ENCODE data around the gene ELP4. TPM values are rescaled to one million over a fixed set of nuclear protein-coding genes. Genes with fewer than 3 reads are reported as not detected.

The ELP4 gene
- total RNA-seq, 1 donor from 2014 or later, result 19.5 TPM

GRCh38 chr11:31499576-31500178 is 9.9 kb upstream of the ELP4 start:
- H3K27ac Mint-ChIP-seq, result no peak overlapping the region
- no peak overlapping the region for H3K4me3 Mint-ChIP-seq
- no peak for DNase-seq (ENCODE audit: low spot score in 2 of 2, unreplicated experiment in 2 of 2)
- peaks cover 22% of the 10 kb centered on the region for H3K36me3 Mint-ChIP-seq
- H3K4me1 Mint-ChIP-seq, result peaks cover 3% of the 10 kb centered on the region
- H3K9me3 Mint-ChIP-seq, result peaks cover 16% of the 10 kb centered on the region
- no peaks in the 10 kb centered on the region for H3K27me3 Mint-ChIP-seq (ENCODE audit: low read depth)
- TF ChIP-seq CTCF (IDR thresholded peaks at IDR 0.05; ENCODE audit: unreplicated experiment), result no peak

- Mint-ChIP-seq H3K36me3 (peaks cover 14% of the 10 kb centered on the region), H3K9me3 (peaks cover 7% of the 10 kb centered on the region), H3K27ac (peak overlapping the region; percentile 6), H3K4me1 (peaks cover 3% of the 10 kb centered on the region), H3K27me3 (ENCODE audit: low read depth) (no peaks in the 10 kb centered on the region), H3K4me3 (no peak overlapping the region)
- no peak for TF ChIP-seq CTCF (IDR thresholded peaks at IDR 0.05; ENCODE audit: unreplicated experiment)
- no peak for DNase-seq (ENCODE audit: low spot score in 2 of 2, unreplicated experiment in 2 of 2)
Measured at GRCh38 chr11:31500560-31500959, 9.0 kb upstream of the ELP4 start.

GRCh38 chr11:31509051-31509428 is 527 bp upstream of the ELP4 start:
- Mint-ChIP-seq H3K36me3 (peaks cover 5% of the 10 kb centered on the region), H3K4me3 (peak overlapping the region; percentile 100), H3K27me3 (ENCODE audit: low read depth) (no peaks in the 10 kb centered on the region), H3K4me1 (peaks cover 26% of the 10 kb centered on the region), H3K27ac (peak overlapping the region; percentile 99), H3K9me3 (no peaks in the 10 kb centered on the region)
- DNase-seq (ENCODE audit: low spot score in 2 of 2, unreplicated experiment in 2 of 2), result no peak
- TF ChIP-seq CTCF (IDR thresholded peaks at IDR 0.05; ENCODE audit: unreplicated experiment), result no peak

GRCh38 chr11:31512117-31512516 is 2.5 kb downstream of the ELP4 start:
- no peak for DNase-seq (ENCODE audit: low spot score in 2 of 2, unreplicated experiment in 2 of 2)
- no peak for TF ChIP-seq CTCF (IDR thresholded peaks at IDR 0.05; ENCODE audit: unreplicated experiment)
- no peak overlapping the region for H3K27ac Mint-ChIP-seq
- peaks cover 26% of the 10 kb centered on the region for H3K4me1 Mint-ChIP-seq
- no peaks in the 10 kb centered on the region for H3K36me3 Mint-ChIP-seq
- no peaks in the 10 kb centered on the region for H3K9me3 Mint-ChIP-seq
- H3K27me3 Mint-ChIP-seq (ENCODE audit: low read depth), result no peaks in the 10 kb centered on the region
- no peak overlapping the region for H3K4me3 Mint-ChIP-seq

- no peak for TF ChIP-seq CTCF (IDR thresholded peaks at IDR 0.05; ENCODE audit: unreplicated experiment)
- Mint-ChIP-seq H3K27ac (no peak overlapping the region), H3K4me3 (no peak overlapping the region), H3K9me3 (peaks cover 3% of the 10 kb centered on the region), H3K36me3 (peaks cover 7% of the 10 kb centered on the region), H3K4me1 (no peaks in the 10 kb centered on the region), H3K27me3 (ENCODE audit: low read depth) (no peaks in the 10 kb centered on the region)
- DNase-seq (ENCODE audit: low spot score in 2 of 2, unreplicated experiment in 2 of 2), result no peak
Measured at GRCh38 chr11:31521497-31522150, 12.1 kb downstream of the ELP4 start.
